SH-SY5Y (cell line): Measurements from ENCODE around the gene SLC35F3.

Experiments used
- GATA2 ChIP-seq: IDR thresholded peaks from 2 replicates; pipeline ENCODE4 v1.6.1; 2011; ENCODE audit warnings: mild to moderate bottlenecking, low read depth, low read length
- GATA3 ChIP-seq: IDR thresholded peaks from 2 replicates; pipeline ENCODE4 v1.6.1; 2011; ENCODE audit warnings: low read depth, mild to moderate bottlenecking, low read length, moderate library complexity

- TF ChIP-seq GATA2 (no peak), GATA3 (no peak)
These were observed 205.4 kb downstream of the SLC35F3 start for GRCh38 chr1:234109840-234110239.
